ENCODE measurements around the gene DNAJC22. TPM values are rescaled to one million over a fixed set of nuclear protein-coding genes. Genes with fewer than 3 reads are reported as not detected.

The DNAJC22 gene
- total RNA-seq, 2 donors from 2014 or later, result 0.68 to 1.5 TPM

- DNase-seq (ENCODE audit: low spot score), result no peak
- Histone ChIP-seq H3K27me3 (replicated peaks; ENCODE audit: insufficient read depth) (no peaks in the 10 kb centered on the region), H3K9me3 (no peaks in the 10 kb centered on the region), H3K36me3 (no peaks in the 10 kb centered on the region), H3K4me3 (no peak overlapping the region), H3K4me1 (ENCODE audit: control insufficient read depth in 1 of 2, low read depth in 2 of 2) (peaks cover 0 to 11% of the 10 kb centered on the region in 2 donors), H3K27ac (no peak overlapping the region)
- ATAC-seq (ENCODE audit: insufficient number of reproducible peaks, low FRiP score, low read depth), result no peak
- TF ChIP-seq CTCF (IDR thresholded peaks at IDR 0.05), result peak; percentile 51
These were observed 10.5 kb downstream of the DNAJC22 start for GRCh38 chr12:49357103-49357678.

GRCh38 chr12:49358483-49359141 lies 11.9 kb downstream of the DNAJC22 start:
- Histone ChIP-seq H3K27me3 (replicated peaks; ENCODE audit: insufficient read depth) (no peaks in the 10 kb centered on the region), H3K36me3 (no peaks in the 10 kb centered on the region), H3K9me3 (no peaks in the 10 kb centered on the region), H3K27ac (no peak overlapping the region), H3K4me1 (ENCODE audit: control insufficient read depth in 1 of 2, low read depth in 2 of 2) (peaks cover 0 to 11% of the 10 kb centered on the region in 2 donors), H3K4me3 (no peak overlapping the region)
- TF ChIP-seq CTCF (IDR thresholded peaks at IDR 0.05), result peak; percentile 64
- DNase-seq (ENCODE audit: low spot score), result no peak
- ATAC-seq (ENCODE audit: insufficient number of reproducible peaks, low FRiP score, low read depth), result peak; percentile 59

- Histone ChIP-seq H3K27ac (no peak overlapping the region), H3K27me3 (replicated peaks; ENCODE audit: insufficient read depth) (no peaks in the 10 kb centered on the region), H3K36me3 (no peaks in the 10 kb centered on the region), H3K9me3 (no peaks in the 10 kb centered on the region), H3K4me3 (no peak overlapping the region), H3K4me1 (ENCODE audit: control insufficient read depth in 1 of 2, low read depth in 2 of 2) (peaks cover 0 to 11% of the 10 kb centered on the region in 2 donors)
- no peak for TF ChIP-seq CTCF (IDR thresholded peaks at IDR 0.05)
- no peak for DNase-seq (ENCODE audit: low spot score)
- no peak for ATAC-seq (ENCODE audit: insufficient number of reproducible peaks, low FRiP score, low read depth)
These were observed 13.0 kb downstream of the DNAJC22 start for GRCh38 chr12:49359671-49360070.

- Histone ChIP-seq H3K4me1 (ENCODE audit: control insufficient read depth in 1 of 2, low read depth in 2 of 2) (peaks cover 0 to 15% of the 10 kb centered on the region in 2 donors), H3K36me3 (no peaks in the 10 kb centered on the region), H3K27me3 (replicated peaks; ENCODE audit: insufficient read depth) (no peaks in the 10 kb centered on the region), H3K27ac (no peak overlapping the region), H3K4me3 (no peak overlapping the region), H3K9me3 (no peaks in the 10 kb centered on the region)
- DNase-seq (ENCODE audit: low spot score) (no peak), ATAC-seq (ENCODE audit: insufficient number of reproducible peaks, low FRiP score, low read depth) (no peak)
- TF ChIP-seq CTCF (IDR thresholded peaks at IDR 0.05), result no peak
These were observed 15.4 kb downstream of the DNAJC22 start for GRCh38 chr12:49362077-49362476.

GRCh38 chr12:49364989-49365388 lies 18.3 kb downstream of the DNAJC22 start:
- ATAC-seq (ENCODE audit: insufficient number of reproducible peaks, low FRiP score, low read depth) (no peak), DNase-seq (ENCODE audit: low spot score) (no peak)
- Histone ChIP-seq H3K27me3 (replicated peaks; ENCODE audit: insufficient read depth) (no peaks in the 10 kb centered on the region), H3K27ac (no peak overlapping the region), H3K4me1 (ENCODE audit: control insufficient read depth in 1 of 2, low read depth in 2 of 2) (peaks cover 17 to 26% of the 10 kb centered on the region in 2 donors), H3K9me3 (no peaks in the 10 kb centered on the region), H3K4me3 (no peak overlapping the region), H3K36me3 (no peaks in the 10 kb centered on the region)
- TF ChIP-seq CTCF (IDR thresholded peaks at IDR 0.05), result no peak
